A549 treated with DMSO at 1 μM for 4 hours (cell line): ENCODE results near the gene ROS1. TPM values are rescaled to one million over a fixed set of nuclear protein-coding genes. Genes with fewer than 3 reads are reported as not detected.

Source experiments
- total RNA-seq: library from RNA; stranded (reverse); fragments of 200-300 nt; extraction: Qiagen RNA extraction; gene quantifications from 5 replicates; pipeline ENCODE4 v1.2.3, GENCODE V29; 2022; ENCODE audit warnings: low read depth

ROS1 gene
- total RNA-seq: 0.09 to 0.24 TPM (median 0.20 TPM) in 5 replicates

DNA sequence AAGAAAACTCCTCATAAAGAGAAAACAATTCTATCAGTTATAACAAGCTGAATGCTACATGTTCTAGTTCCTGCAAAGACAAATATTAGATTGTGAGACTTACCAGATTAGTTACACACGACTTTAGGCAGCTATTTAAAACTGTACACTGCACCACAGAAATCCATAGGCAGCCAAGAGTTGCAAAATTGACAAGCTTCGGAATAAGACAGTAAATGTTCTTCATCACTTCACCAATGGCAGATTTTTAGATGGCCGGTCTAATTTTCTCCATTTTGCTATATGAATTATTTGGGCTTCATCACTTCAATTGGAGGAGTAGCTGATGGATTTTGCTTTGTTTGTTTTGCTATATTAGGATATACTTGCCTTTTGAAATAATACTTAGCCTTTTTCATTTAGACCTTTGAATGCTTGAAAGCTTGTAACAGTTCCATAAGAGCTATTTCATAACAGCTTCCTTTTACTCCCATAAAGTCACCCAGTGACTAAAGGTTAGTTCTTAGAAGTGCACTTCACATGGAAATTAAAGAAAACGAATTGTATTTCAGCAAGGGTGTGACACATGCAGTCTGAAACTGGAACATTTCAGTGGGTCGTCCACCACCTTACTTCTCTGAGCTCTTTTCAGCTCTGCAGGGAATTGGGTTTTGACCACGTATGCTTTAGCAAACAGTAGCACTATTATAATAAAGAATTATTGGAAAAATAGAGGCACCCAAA lies at the start of gene ROS1:
Gene ROS1 (minus strand): TSS at position 512 of the 723 bp plus-strand sequence. CDS start 286 bp downstream, at position 226.

DNA sequence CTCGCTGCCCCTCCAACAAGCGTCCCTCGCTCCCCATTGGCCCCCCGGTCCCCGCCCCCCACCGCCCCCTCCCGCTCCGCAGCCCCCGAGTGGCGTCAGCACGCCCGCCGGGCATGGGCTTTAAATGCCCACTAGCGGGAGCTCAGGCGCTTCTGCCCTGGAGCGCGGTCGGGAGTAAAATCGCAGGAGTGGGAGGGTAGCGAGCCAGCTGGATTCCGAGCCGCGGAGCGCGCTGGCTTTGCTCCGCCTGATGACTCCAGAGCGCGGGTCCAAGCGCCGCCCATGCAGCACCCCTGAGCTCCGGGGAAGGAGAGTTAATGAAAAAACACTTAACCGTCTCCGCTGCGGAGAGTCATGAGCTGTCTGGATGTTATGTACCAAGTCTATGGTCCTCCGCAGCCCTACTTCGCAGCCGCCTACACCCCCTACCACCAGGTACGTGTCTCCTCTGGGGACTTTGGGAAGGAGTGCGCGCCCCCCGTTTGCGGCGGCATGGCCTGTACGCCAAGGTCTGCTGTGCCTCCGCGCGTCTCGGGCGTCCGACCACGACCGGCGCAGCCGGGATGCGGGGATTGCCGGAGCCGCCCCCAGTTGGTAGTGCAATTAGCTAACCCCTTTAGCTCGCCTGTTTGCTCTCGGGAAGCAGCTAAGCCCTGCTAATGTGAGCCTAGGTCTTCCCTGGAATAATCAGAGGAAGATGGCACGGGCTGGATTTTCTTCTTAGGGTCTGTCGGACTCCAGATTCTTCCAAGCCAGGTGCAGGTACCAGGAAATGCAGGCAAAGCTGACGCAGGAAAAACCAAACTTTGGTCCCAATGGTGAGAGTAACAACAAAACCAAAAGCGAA lies 160.1 kb downstream of the ROS1 start, which contains the start of gene VGLL2:
Gene VGLL2 (plus strand): TSS at position 149 of the 847 bp plus-strand sequence. CDS start 206 bp downstream, at position 355.

Other genes starting within 250 kb of the ROS1 start
- not detected in 5 replicates for gene VGLL2, start 160.4 kb downstream of the ROS1 start, total RNA-seq
- gene DCBLD1, start 56.7 kb upstream of the ROS1 start, total RNA-seq: 26.2 to 36.5 TPM (median 30.9 TPM) in 5 replicates
- gene GOPC, start 176.6 kb upstream of the ROS1 start, total RNA-seq: 15.5 to 20.9 TPM (median 18.4 TPM) in 5 replicates
- gene NUS1, start 249.5 kb upstream of the ROS1 start, total RNA-seq: 25.7 to 31.7 TPM (median 28.9 TPM) in 5 replicates